Breast epithelium (tissue), 4 donors: Measurements from ENCODE around the gene PLEKHG4B. TPM values are rescaled to one million over a fixed set of nuclear protein-coding genes. Genes with fewer than 3 reads are reported as not detected.

Experiments used
- DNase-seq, 2 donors: peaks; one replicate each; pipeline ENCODE4 v3.0.0-alpha.2; 2019; ENCODE audit warnings: low spot score in 2 of 2
- H3K27ac ChIP-seq, 2 donors: fragments of 200-600 bp; sonication (generic) in 1 of 2; one replicate each; pipeline ENCODE4 v1.5.1; 2016 to 2019; ENCODE audit warnings: mild to moderate bottlenecking in 1 of 2
- H3K27me3 ChIP-seq, 2 donors: fragments of 200-600 bp; sonication (generic) in 1 of 2; one replicate each; pipeline versions ENCODE4 v1.5.1 to v1.6.0; 2017 to 2019; ENCODE audit warnings: control low read depth in 1 of 2, mild to moderate bottlenecking in 1 of 2
- H3K36me3 ChIP-seq: fragments of 200-600 bp; one replicate; pipeline ENCODE4 v1.5.1; 2019
- H3K4me1 ChIP-seq, 2 donors: fragments of 200-600 bp; sonication (generic); one replicate each; pipeline ENCODE4 v1.5.1; 2016 to 2019; ENCODE audit warnings: control low read depth in 1 of 2
- H3K4me3 ChIP-seq, 3 donors: fragments of 200-600 bp; sonication (generic); 1 replicate in 2 of 3; 2 replicates in 1 of 3; pipeline ENCODE4 v1.5.1; 2016 to 2019; ENCODE audit warnings: mild to moderate bottlenecking in 3 of 3, moderate library complexity in 2 of 3
- H3K9me3 ChIP-seq, 2 donors: fragments of 200-600 bp; sonication (generic) in 1 of 2; one replicate each; pipeline ENCODE4 v1.5.1; 2016 to 2019; ENCODE audit warnings: control low read depth in 1 of 2
- POLR2A ChIP-seq: fragments of 450-650 bp; IDR thresholded peaks from one replicate; pipeline ENCODE4 v1.6.1; 2016; ENCODE audit warnings: antibody characterized with exemption, mild to moderate bottlenecking, moderate library complexity
- POLR2AphosphoS5 ChIP-seq, 3 donors: sonication (generic); formaldehyde crosslinking; IDR thresholded peaks; one replicate each; pipeline ENCODE4 v1.6.1; 2017; ENCODE audit warnings: antibody characterized with exemption in 3 of 3
- intact Hi-C: fragments of 100-400 bp; cut with DNase I; formaldehyde crosslinking; loops from one replicate; pipeline ENCODE4 v1.15.1; 2023; ENCODE audit warnings: low total_unique reads
- total RNA-seq, 3 donors: library from RNA; depleted of rRNA; stranded (reverse); fragments of >200 nt; gene quantifications; one replicate each; pipeline ENCODE4 v1.1.0, GENCODE V29; 2016
- TF ChIP-seq, protein P1 (sequence below), 3 donors: fragments of 450-650 bp; IDR thresholded peaks; one replicate each; pipeline ENCODE4 v1.5.1; 2016 to 2017; ENCODE audit warnings: antibody characterized with exemption in 3 of 3, mild to moderate bottlenecking in 3 of 3, moderate library complexity in 3 of 3

Gene PLEKHG4B
- total RNA-seq, 3 donors from 2014 or later: 4.3 to 5.4 TPM; not detected in 1

DNA sequence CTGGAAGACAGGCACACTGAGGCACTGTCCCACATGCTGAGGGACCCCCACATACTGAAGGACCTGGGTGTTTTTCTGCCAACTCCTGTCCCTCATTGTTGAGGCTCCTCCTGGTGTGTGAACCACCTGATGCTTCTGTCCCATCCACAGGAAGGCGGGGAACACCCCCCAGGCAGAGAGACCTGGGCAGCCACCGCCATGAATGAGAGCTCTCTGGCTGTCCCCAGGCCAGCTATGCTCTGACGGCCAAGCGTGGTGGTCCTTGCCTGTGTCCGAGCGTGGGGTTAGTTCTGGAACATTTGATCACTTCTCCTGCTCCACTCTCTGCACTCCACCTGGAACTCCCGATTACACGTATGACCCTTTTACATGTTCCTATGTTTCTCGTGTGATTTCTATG, 87.4 kb downstream of the PLEKHG4B start:
- intact Hi-C loops: no loop called here
- no peak overlapping the region for H3K27ac ChIP-seq
- no peak overlapping the region for H3K4me3 ChIP-seq
- no peaks in the 10 kb centered on the region for H3K36me3 ChIP-seq
- TF ChIP-seq POLR2A (no peak), POLR2AphosphoS5 (IDR thresholded peaks at IDR 0.05) (no peak)
- TF ChIP-seq, protein P1, sequence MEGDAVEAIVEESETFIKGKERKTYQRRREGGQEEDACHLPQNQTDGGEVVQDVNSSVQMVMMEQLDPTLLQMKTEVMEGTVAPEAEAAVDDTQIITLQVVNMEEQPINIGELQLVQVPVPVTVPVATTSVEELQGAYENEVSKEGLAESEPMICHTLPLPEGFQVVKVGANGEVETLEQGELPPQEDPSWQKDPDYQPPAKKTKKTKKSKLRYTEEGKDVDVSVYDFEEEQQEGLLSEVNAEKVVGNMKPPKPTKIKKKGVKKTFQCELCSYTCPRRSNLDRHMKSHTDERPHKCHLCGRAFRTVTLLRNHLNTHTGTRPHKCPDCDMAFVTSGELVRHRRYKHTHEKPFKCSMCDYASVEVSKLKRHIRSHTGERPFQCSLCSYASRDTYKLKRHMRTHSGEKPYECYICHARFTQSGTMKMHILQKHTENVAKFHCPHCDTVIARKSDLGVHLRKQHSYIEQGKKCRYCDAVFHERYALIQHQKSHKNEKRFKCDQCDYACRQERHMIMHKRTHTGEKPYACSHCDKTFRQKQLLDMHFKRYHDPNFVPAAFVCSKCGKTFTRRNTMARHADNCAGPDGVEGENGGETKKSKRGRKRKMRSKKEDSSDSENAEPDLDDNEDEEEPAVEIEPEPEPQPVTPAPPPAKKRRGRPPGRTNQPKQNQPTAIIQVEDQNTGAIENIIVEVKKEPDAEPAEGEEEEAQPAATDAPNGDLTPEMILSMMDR (IDR thresholded peaks at IDR 0.05): no peak
- H3K4me1 ChIP-seq: no peaks in the 10 kb centered on the region
- no peaks in the 10 kb centered on the region for H3K27me3 ChIP-seq
- H3K9me3 ChIP-seq: no peaks in the 10 kb centered on the region
- DNase-seq: no peak

- no peaks in the 10 kb centered on the region for H3K4me1 ChIP-seq
- DNase-seq: no peak
- no peak overlapping the region for H3K27ac ChIP-seq
- H3K36me3 ChIP-seq: no peaks in the 10 kb centered on the region
- intact Hi-C loops: no loop called here
- H3K4me3 ChIP-seq: no peak overlapping the region
- TF ChIP-seq, protein P1 (IDR thresholded peaks at IDR 0.05): no peak
- TF ChIP-seq POLR2A: no peak
- TF ChIP-seq POLR2AphosphoS5 (IDR thresholded peaks at IDR 0.05): no peak
- H3K9me3 ChIP-seq: no peaks in the 10 kb centered on the region
- no peaks in the 10 kb centered on the region for H3K27me3 ChIP-seq
Measured at GRCh38 chr5:180286-180918, 88.4 kb downstream of the PLEKHG4B start.

- TF ChIP-seq POLR2AphosphoS5 (IDR thresholded peaks at IDR 0.05) (no peak), POLR2A (no peak)
- TF ChIP-seq, protein P1 (IDR thresholded peaks at IDR 0.05): no peak
- DNase-seq: no peak
- intact Hi-C loops: no loop called here
Measured at GRCh38 chr5:181160-181559, 89.2 kb downstream of the PLEKHG4B start.

DNA sequence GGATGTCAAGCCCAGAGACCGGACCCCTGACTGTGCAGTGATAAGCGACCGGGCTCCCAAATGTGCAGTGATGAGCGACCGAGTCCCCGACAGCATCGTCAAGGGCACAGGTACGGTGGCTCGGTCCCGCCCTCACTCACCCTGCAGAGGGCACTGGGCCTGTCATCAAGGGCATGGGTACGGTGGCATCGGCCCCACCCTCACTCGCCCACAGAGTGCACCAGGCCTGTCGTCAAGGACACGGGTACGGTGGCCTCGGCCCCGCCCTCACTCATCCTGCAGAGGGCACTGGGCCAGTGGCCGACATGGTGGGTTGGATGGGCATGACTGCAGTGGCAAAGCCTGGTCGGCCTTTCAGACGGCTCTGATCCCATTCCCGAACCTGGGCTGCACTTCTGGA, 89.6 kb downstream of the PLEKHG4B start:
- intact Hi-C loops: no loop called here
- TF ChIP-seq POLR2A (no peak), POLR2AphosphoS5 (IDR thresholded peaks at IDR 0.05) (no peak)
- TF ChIP-seq, protein P1 (IDR thresholded peaks at IDR 0.05): no peak
- no peaks in the 10 kb centered on the region for H3K27me3 ChIP-seq
- no peaks in the 10 kb centered on the region for H3K4me1 ChIP-seq
- no peaks in the 10 kb centered on the region for H3K36me3 ChIP-seq
- H3K9me3 ChIP-seq: no peaks in the 10 kb centered on the region
- no peak overlapping the region for H3K27ac ChIP-seq
- no peak for DNase-seq
- no peak overlapping the region for H3K4me3 ChIP-seq

More at GRCh38 chr5:181160-181559, 89.2 kb downstream of the PLEKHG4B start:
- no peaks in the 10 kb centered on the region for H3K36me3 ChIP-seq
- no peak overlapping the region for H3K27ac ChIP-seq
- H3K4me3 ChIP-seq: no peak overlapping the region
- H3K4me1 ChIP-seq: no peaks in the 10 kb centered on the region
- H3K9me3 ChIP-seq: no peaks in the 10 kb centered on the region
- H3K27me3 ChIP-seq: no peaks in the 10 kb centered on the region

DNA sequence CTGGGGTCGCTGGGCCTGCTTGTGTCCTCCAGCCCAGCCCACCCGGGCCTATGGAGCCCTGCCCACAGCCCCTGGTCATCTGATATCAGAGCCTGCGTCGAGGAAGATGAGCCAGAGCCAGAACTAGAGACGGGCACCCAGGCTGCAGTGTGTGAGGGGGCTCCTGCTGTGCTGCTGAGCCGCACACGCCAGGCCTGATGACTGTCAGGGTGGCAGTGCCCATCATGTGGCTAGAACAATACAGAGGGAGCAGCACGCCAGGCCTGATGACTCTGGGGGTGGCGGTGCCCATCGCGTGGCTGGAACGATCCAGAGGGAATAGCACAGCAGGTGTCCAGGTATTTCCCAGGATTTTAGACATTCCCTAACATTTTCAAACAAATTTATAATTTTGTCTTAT, 90.2 kb downstream of the PLEKHG4B start:
- TF ChIP-seq POLR2A (no peak), POLR2AphosphoS5 (IDR thresholded peaks at IDR 0.05) (no peak)
- TF ChIP-seq, protein P1 (IDR thresholded peaks at IDR 0.05): no peak
- no peak overlapping the region for H3K4me3 ChIP-seq
- intact Hi-C loops: no loop called here
- no peak overlapping the region for H3K27ac ChIP-seq
- no peaks in the 10 kb centered on the region for H3K36me3 ChIP-seq
- H3K9me3 ChIP-seq: no peaks in the 10 kb centered on the region
- no peaks in the 10 kb centered on the region for H3K27me3 ChIP-seq
- no peaks in the 10 kb centered on the region for H3K4me1 ChIP-seq
- DNase-seq: no peak
